GM12801 (cell line): ENCODE measurements around the gene ATP6V0E1.

Source experiments
- TF ChIP-seq, protein P1 (sequence below): IDR thresholded peaks from one replicate; pipeline ENCODE4 v1.5.1; 2011; ENCODE audit warnings: control low read depth; ENCODE audit not compliant: insufficient read length; ENCODE audit errors: extremely low read depth

ATP6V0E1 gene

DNA sequence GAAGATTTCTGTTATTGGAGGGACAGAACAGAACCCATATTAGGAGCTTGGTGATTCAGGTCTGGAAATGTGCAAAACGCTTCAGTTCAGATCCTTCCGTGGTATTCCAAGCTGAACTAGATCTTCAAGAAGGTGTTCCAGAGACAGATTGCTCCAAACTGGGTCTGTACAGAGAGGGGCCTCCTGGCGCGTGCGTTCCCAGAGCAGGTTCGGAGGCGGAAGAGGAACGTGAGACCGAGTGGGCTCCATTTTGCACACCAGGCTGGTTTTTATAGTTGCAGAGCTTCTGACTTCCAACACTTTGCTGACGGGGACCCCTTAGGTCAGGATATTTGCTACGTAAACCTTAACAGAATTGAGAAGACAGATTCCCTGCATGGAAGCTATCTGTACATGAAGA is 41.0 kb upstream of the ATP6V0E1 start:
- TF ChIP-seq, protein P1, sequence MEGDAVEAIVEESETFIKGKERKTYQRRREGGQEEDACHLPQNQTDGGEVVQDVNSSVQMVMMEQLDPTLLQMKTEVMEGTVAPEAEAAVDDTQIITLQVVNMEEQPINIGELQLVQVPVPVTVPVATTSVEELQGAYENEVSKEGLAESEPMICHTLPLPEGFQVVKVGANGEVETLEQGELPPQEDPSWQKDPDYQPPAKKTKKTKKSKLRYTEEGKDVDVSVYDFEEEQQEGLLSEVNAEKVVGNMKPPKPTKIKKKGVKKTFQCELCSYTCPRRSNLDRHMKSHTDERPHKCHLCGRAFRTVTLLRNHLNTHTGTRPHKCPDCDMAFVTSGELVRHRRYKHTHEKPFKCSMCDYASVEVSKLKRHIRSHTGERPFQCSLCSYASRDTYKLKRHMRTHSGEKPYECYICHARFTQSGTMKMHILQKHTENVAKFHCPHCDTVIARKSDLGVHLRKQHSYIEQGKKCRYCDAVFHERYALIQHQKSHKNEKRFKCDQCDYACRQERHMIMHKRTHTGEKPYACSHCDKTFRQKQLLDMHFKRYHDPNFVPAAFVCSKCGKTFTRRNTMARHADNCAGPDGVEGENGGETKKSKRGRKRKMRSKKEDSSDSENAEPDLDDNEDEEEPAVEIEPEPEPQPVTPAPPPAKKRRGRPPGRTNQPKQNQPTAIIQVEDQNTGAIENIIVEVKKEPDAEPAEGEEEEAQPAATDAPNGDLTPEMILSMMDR = no peak

DNA sequence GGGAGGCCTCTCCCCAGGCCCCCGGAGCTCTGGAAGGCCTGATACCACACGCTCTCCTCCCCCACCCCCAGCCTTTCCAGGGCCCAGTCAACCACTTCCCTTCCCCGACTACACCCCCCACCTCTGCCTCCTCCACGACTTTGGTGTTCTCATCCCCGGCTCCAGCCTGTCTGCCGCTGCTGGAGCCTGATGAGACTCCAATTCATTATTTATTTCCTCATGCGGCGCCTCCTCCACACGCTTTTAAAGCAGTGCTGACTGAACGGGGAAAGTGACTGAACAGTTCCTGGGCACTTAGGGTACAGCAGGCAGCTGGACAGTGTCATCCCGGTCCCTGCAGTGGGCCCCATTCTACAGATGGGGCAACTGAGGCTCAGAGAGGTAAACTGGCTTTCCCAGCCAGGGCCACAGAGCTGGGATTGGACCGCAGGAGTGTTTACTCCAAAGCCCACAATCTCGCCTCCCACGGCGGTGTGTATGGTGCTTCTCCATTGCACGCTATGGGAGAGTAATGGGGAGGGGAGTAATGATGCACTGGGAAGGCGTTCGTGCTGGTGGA is 40.2 kb upstream of the ATP6V0E1 start:
- TF ChIP-seq, protein P1 = no peak

DNA sequence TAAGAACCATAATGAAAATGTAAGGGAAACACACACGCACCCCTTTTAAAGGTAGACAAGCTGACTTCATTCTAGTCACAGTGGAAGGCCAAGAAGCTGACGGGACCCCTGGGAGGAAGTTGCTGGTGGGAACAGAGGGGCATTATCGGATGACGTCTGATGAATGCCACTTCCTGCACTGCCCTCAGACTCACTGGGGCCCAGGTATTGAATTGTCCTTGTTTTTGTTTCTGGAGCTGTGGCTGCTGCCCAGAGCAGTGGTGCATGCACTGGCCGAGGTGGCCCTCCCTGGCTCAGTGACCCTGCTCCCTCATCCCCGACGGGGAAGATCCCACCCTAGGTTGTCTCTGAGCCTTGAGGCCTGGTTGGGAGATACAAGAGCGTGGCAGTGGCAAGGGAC is 39.7 kb upstream of the ATP6V0E1 start:
- TF ChIP-seq, protein P1 = no peak

DNA sequence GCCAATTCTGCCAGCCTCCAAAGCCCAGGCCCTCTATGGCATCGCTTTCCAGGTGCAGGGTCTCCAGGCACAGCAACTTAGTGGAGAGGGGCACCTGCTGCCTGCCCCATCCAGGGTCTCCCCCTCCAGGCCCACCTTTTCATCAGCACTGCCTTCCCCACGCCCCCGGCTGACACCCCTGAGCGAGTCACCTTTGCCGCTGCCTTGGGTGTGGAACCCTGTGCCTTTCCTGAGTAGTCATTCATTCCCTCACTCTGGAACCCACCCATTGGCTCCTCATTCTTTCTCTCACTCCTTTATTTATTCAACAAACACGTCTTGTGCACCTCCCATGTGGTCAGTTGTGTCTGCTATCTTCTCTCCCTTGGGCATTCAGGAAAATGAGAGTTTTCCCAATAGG is 38.8 kb upstream of the ATP6V0E1 start:
- TF ChIP-seq, protein P1 = no peak

DNA sequence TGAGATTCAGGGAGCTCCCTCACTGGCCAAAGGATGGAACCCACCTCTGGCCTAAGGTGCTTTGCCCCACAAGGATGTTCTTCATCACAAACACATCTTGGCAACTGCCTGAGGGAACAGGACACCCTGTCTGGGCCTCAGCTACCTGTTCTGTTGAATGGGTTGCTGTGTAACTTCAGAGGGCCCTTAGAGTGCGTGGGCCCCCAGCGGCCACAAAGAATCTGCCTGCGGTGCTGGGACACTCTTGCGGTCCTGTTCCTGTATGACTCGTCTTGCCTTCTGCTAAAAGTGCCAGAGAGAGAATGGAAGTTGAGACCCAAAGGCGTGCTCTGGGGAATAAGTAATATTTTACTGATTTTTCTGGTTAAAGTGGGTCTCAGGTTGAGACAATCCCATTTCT is 38.4 kb upstream of the ATP6V0E1 start:
- TF ChIP-seq, protein P1 = no peak

DNA sequence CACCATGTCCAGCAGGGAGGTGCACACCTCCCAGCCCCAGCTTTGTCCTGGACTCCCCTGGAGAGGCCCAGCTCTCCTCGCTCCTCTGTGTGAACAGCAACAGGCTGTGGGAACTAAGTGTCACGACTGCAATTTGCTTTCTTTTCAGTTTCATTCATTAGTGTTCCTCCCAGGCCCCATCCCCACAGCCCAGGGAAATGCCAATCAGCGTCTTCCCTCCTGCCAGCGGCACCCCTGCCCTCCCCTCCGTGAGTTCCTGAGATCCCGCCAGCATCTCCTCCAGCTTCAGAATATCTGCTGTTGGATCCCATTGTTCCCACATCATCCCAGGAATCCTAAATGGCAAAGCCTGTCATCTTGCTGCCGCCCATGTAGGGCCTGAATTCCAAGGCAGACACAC is 37.4 kb upstream of the ATP6V0E1 start:
- TF ChIP-seq, protein P1 = no peak

DNA sequence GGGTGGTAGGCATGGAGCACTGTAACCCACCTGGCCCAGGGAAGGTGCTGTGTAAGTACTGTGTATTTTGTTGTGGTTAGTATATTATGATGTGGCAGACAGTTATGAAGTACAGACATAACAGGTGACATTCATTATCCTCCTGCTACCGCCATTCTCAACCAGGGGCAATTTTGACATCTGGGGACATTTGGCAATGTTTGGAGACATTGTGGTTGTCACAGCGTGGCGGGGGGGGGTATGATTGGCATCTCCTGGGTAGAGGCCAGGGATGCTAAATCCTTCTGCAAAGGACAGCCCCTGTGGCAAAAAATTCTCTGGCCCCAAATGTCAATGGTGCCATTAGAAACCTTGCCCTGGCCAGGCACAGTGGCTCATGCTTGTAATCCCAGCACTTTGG is 34.1 kb upstream of the ATP6V0E1 start:
- TF ChIP-seq, protein P1 = no peak
